Suprapubic skin (tissue), 4 donors: ENCODE measurements around the gene LRMDA.

Experiments used
- CTCF ChIP-seq, 2 donors: fragments of 200-600 bp in 1 of 2; fragments of 450-650 bp in 1 of 2; sonication (generic) in 1 of 2; IDR thresholded peaks; one replicate each; pipeline ENCODE4 v1.5.1; 2016 to 2019; ENCODE audit warnings: antibody characterized with exemption in 2 of 2, mild to moderate bottlenecking in 1 of 2, moderate library complexity in 1 of 2
- EP300 ChIP-seq: sonication (generic); formaldehyde crosslinking; IDR thresholded peaks from one replicate; pipeline ENCODE4 v1.6.1; 2017; ENCODE audit warnings: antibody characterized with exemption
- POLR2A ChIP-seq, 2 donors: fragments of 450-650 bp; IDR thresholded peaks; one replicate each; pipeline ENCODE4 v1.6.1; 2017; ENCODE audit warnings: antibody characterized with exemption in 2 of 2, mild to moderate bottlenecking in 2 of 2, moderate library complexity in 2 of 2
- POLR2AphosphoS5 ChIP-seq, 3 donors: sonication (generic); formaldehyde crosslinking; IDR thresholded peaks; one replicate each; pipeline ENCODE4 v1.6.1; 2017; ENCODE audit warnings: antibody characterized with exemption in 3 of 3

GRCh38 chr10:76356557-76356956, 925.1 kb downstream of the LRMDA start:
- TF ChIP-seq CTCF (IDR thresholded peaks at IDR 0.05) (no peak), EP300 (no peak), POLR2AphosphoS5 (IDR thresholded peaks at IDR 0.05) (no peak), POLR2A (IDR thresholded peaks at IDR 0.05) (no peak)
